ENCODE results near the gene FLNC. TPM values are rescaled to one million over a fixed set of nuclear protein-coding genes. Genes with fewer than 3 reads are reported as not detected.
A peak's percentile ranks its signal among the peaks of the same experiment; 100 is the strongest.

The FLNC gene
- total and polyA plus RNA-seq, 9 of the 15 experiments (the other 6 are each of a cell fraction or from before 2014, with no cell fraction given) = 0.90 to 155 (median 28.8) TPM

GRCh38 chr7:128860158-128861073 lies 30.2 kb downstream of the FLNC start (continued):
- peak; percentile 81; the same call in 1 of the 2 replicates for TF ChIP-seq ZBTB43 (CRISPR knock-in tag; IDR thresholded peaks at IDR 0.05)
- TF ChIP-seq CREB1 (IDR thresholded peaks at IDR 0.05) = peak; percentile 73
- peak; percentile 6; the same call in 1 of the 2 replicates for TF ChIP-seq CREB1 (CRISPR knock-in tag; IDR thresholded peaks at IDR 0.05)
- peak; percentile 87 for TF ChIP-seq MTA3 (IDR thresholded peaks at IDR 0.05; ENCODE audit: borderline replicate concordance)
- TF ChIP-seq FOXP4 (CRISPR knock-in tag; IDR thresholded peaks at IDR 0.05; ENCODE audit: borderline replicate concordance) = peak; percentile 62; the same call in 1 of the 2 replicates
- peak; percentile 93 for TF ChIP-seq TEAD4 (IDR thresholded peaks at IDR 0.05; ENCODE audit: low read length)
- TF ChIP-seq TEAD4 (CRISPR knock-in tag; IDR thresholded peaks at IDR 0.05; ENCODE audit: borderline replicate concordance) = no peak
- TF ChIP-seq GTF2E2 (tag; IDR thresholded peaks at IDR 0.05) = no peak
- TF ChIP-seq MEIS2 (IDR thresholded peaks at IDR 0.05; ENCODE audit: partially characterized antibody) = peak; percentile 62
- TF ChIP-seq CBX5 (IDR thresholded peaks at IDR 0.05; ENCODE audit: borderline replicate concordance, low read depth) = peak; percentile 76; the same call in 1 of the 2 replicates
- peak; percentile 95 for TF ChIP-seq CBFA2T2 (conservative IDR thresholded peaks at IDR 0.05)
- no peak for TF ChIP-seq ZBTB12 (CRISPR knock-in tag; IDR thresholded peaks at IDR 0.05)
- no peak for TF ChIP-seq ZNF316 (IDR thresholded peaks at IDR 0.05)
- TF ChIP-seq CHD2 (IDR thresholded peaks at IDR 0.05; ENCODE audit: low read depth, low read length) = no peak; the same call in 1 of the 2 replicates
- TF ChIP-seq ZFPM2 (CRISPR knock-in tag; IDR thresholded peaks at IDR 0.05) = no peak
- no peak for TF ChIP-seq ZHX1 (conservative IDR thresholded peaks at IDR 0.05; ENCODE audit: low read length)
- no peak for TF ChIP-seq GABPA (tag; conservative IDR thresholded peaks at IDR 0.05; ENCODE audit: low read depth)
- TF ChIP-seq ZNF764 (CRISPR knock-in tag; IDR thresholded peaks at IDR 0.05; ENCODE audit: low read depth) = no peak
- peak; percentile 63; the same call in 1 of the 2 replicates for TF ChIP-seq NFATC3 (IDR thresholded peaks at IDR 0.05)
- peak; percentile 87 for TF ChIP-seq CC2D1A (IDR thresholded peaks at IDR 0.05)
